T-helper 22 cell (primary cell): ENCODE measurements around the gene SLC49A3.
"Not testable (repeated sequence)": the region's sequence is repeated elsewhere in the genome, so short reads cannot be mapped to it uniquely, and the experiment has no call there.

ENCODE experiments used
- DNase-seq: peaks from one replicate; pipeline ENCODE4 v3.0.0-alpha.2; 2020; ENCODE audit warnings: low read depth

SLC49A3 gene

GRCh38 chr4:703336-704197, 14.6 kb upstream of the SLC49A3 start:
- no peak for DNase-seq

- DNase-seq, result no peak
Observed at GRCh38 chr4:702618-703048, 13.7 kb upstream of the SLC49A3 start.

GRCh38 chr4:700587-701264, 11.8 kb upstream of the SLC49A3 start:
- no peak for DNase-seq

GRCh38 chr4:699816-700580, 11.0 kb upstream of the SLC49A3 start:
- no peak for DNase-seq

GRCh38 chr4:694341-694940, 5.5 kb upstream of the SLC49A3 start:
- not testable (repeated sequence) for DNase-seq

GRCh38 chr4:692771-693554, 4.0 kb upstream of the SLC49A3 start:
- DNase-seq, result no peak

- DNase-seq, result no peak
Observed at GRCh38 chr4:689723-690122, 772 bp upstream of the SLC49A3 start.

- DNase-seq, result no peak
Observed at GRCh38 chr4:687971-688853, 739 bp downstream of the SLC49A3 start.

GRCh38 chr4:687048-687970, 1.6 kb downstream of the SLC49A3 start:
- DNase-seq, result no peak

- DNase-seq, result no peak
Observed at GRCh38 chr4:686413-687040, 2.4 kb downstream of the SLC49A3 start.

GRCh38 chr4:685679-686412, 3.1 kb downstream of the SLC49A3 start:
- DNase-seq, result no peak

- no peak for DNase-seq
Observed at GRCh38 chr4:684623-685327, 4.2 kb downstream of the SLC49A3 start.

- no peak for DNase-seq
Observed at GRCh38 chr4:683982-684622, 4.8 kb downstream of the SLC49A3 start.

GRCh38 chr4:683247-683897, 5.6 kb downstream of the SLC49A3 start:
- DNase-seq, result no peak

GRCh38 chr4:682490-683172, 6.3 kb downstream of the SLC49A3 start:
- no peak for DNase-seq
